OCI-LY7 (cell line): Measurements from ENCODE around the gene MRPL53. TPM values are rescaled to one million over a fixed set of nuclear protein-coding genes. Genes with fewer than 3 reads are reported as not detected.

Source experiments
- BruUV-seq: library from RNA; stranded (reverse); fragments of 400-500 nt; replicated peaks from 2 replicates; lab custom pipeline; 2021; lab: Mats Ljungman, UMichigan
- CTCF ChIA-PET: fragments of 300-600 bp; sonication (Branson Sonifier 250); formaldehyde crosslinking; loops from one replicate; lab custom pipeline; 2022; ENCODE audit warnings: antibody characterized with exemption; ENCODE audit not compliant: unreplicated experiment; lab: Charles Lee
- POLR2A ChIA-PET: fragments of 300-600 bp; sonication (Branson Sonifier 250); formaldehyde crosslinking; loops from one replicate; lab custom pipeline; 2022; ENCODE audit warnings: antibody characterized with exemption; lab: Charles Lee
- DNase-seq: peaks from one replicate; pipeline ENCODE4 v3.0.0-alpha.2; 2015; ENCODE audit warnings: low spot score
- H2AFZ ChIP-seq: fragments of 200-600 bp; sonication (generic), shearing (Covaris generic); 2 replicates; pipeline ENCODE4 v1.6.1; 2014; ENCODE audit warnings: mild to moderate bottlenecking, antibody characterized with exemption, low read length, moderate library complexity
- H3K27ac ChIP-seq: fragments of 200-600 bp; sonication (generic); 2 replicates; pipeline ENCODE4 v1.5.1; 2014; ENCODE audit warnings: mixed run types, low read depth, mild to moderate bottlenecking, moderate library complexity, low read length, inconsistent platforms; ENCODE audit not compliant: poor library complexity, severe bottlenecking
- H3K36me3 ChIP-seq: fragments of 200-600 bp; sonication (generic); 2 replicates; pipeline ENCODE4 v1.6.1; 2014; ENCODE audit warnings: mild to moderate bottlenecking, antibody characterized with exemption, low read length, moderate library complexity, mixed read lengths; ENCODE audit not compliant: insufficient read depth
- H3K4me1 ChIP-seq: fragments of 200-600 bp; sonication (generic); 2 replicates; pipeline ENCODE4 v1.5.1; 2014; ENCODE audit warnings: mild to moderate bottlenecking, low read length; ENCODE audit not compliant: insufficient read depth, poor library complexity, severe bottlenecking
- H3K4me2 ChIP-seq: fragments of 200-600 bp; sonication (generic); 2 replicates; pipeline ENCODE4 v1.6.1; 2014; ENCODE audit warnings: mild to moderate bottlenecking, low read length
- H3K4me3 ChIP-seq: fragments of 200-600 bp; sonication (generic); 2 replicates; pipeline ENCODE4 v1.5.1; 2014; ENCODE audit warnings: mild to moderate bottlenecking, low read depth, low read length; ENCODE audit not compliant: poor library complexity, severe bottlenecking
- H3K79me2 ChIP-seq: fragments of 200-600 bp; sonication (generic); 2 replicates; pipeline ENCODE4 v1.6.1; 2016; ENCODE audit warnings: low read depth, mild to moderate bottlenecking, low read length, moderate library complexity, mixed read lengths; ENCODE audit not compliant: insufficient read depth
- H3K9me2 ChIP-seq: fragments of 200-600 bp; sonication (generic); 2 replicates; pipeline ENCODE4 v1.6.1; 2016; ENCODE audit warnings: mild to moderate bottlenecking, low read length, mixed read lengths; ENCODE audit not compliant: insufficient read depth
- H3K9me3 ChIP-seq: fragments of 200-600 bp; sonication (generic); 2 replicates; pipeline ENCODE4 v1.6.1; 2014; ENCODE audit warnings: mild to moderate bottlenecking, mixed run types, low read length, mixed read lengths
- H4K20me1 ChIP-seq: fragments of 200-600 bp; sonication (generic); 2 replicates; pipeline ENCODE4 v1.6.1; 2014; ENCODE audit warnings: mild to moderate bottlenecking, antibody characterized with exemption, low read length, moderate library complexity, mixed read lengths; ENCODE audit not compliant: insufficient read depth
- EZH2phosphoT487 ChIP-seq: fragments of 200-600 bp; sonication (generic); IDR thresholded peaks from 2 replicates; pipeline ENCODE4 v1.6.1; 2018; ENCODE audit warnings: low read depth, borderline replicate concordance, mild to moderate bottlenecking, mixed run types, antibody characterized with exemption, low read length, moderate library complexity, mixed read lengths
- intact Hi-C: fragments of 100-400 bp; cut with micrococcal nuclease; formaldehyde crosslinking; loops from one replicate; pipeline ENCODE4 v1.10.0; 2022; ENCODE audit not compliant: unreplicated experiment
- total RNA-seq, 2 experiments: library from RNA; depleted of rRNA in 1 of 2; stranded (reverse); fragments of >200 nt in 1 of 2; shearing (Covaris generic) in 1 of 2; gene quantifications; 2 replicates each; pipeline ENCODE4 v1.2.3, GENCODE V29; 2014 to 2022
- TF ChIP-seq, protein P1 (sequence below): fragments of 200-600 bp; sonication (generic); conservative IDR thresholded peaks from 2 replicates; pipeline ENCODE4 v1.5.1; 2014; ENCODE audit warnings: mild to moderate bottlenecking, antibody characterized with exemption, low read length, moderate library complexity, mixed read lengths

The MRPL53 gene
- total RNA-seq, 2 experiments from 2014 or later, result 85.7 to 102 TPM

DNA sequence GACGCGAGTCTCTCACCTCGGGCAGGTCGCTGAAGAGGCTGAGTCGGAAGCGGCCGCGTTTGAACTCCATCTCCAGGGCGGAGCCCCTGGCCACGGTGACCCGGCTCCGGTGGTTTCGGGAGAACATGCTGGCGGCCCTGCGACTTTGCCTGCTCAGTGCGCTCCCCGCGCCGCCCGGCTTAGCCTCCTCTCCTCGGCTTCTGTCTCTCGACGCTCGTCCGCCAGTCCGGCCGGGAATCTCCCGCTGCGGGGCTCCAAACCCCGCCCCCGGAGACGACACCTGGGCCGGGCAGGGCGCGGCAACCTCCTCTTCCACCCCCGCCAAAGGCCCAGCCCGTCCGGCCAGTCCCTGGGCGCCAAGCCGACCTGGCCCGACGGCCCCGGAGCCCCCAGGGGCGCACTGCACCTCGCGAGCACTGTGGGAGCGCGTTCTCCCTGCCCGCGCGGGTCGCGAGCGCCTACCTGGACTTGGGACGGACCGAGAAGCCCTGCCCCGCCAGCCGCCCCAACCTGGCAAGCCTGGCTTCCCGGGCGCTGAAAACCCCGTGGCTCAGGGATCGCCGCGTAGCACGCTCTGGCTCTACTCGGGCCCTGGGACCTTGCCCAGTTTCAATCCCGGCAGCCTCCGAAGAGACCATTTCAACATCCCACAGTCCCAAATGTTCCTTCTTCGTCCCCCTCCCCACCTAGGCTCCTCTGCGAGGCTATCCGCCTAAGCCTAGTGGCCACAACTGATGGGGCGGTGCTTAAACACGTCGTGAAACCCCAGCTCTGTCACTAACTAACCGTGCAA, 30.6 kb downstream of the MRPL53 start, which contains the start of gene RTKN:
Gene RTKN (minus strand): TSS at position 248 of the 793 bp plus-strand sequence. CDS start 121 bp downstream, at position 127.
- TF ChIP-seq, protein P1, sequence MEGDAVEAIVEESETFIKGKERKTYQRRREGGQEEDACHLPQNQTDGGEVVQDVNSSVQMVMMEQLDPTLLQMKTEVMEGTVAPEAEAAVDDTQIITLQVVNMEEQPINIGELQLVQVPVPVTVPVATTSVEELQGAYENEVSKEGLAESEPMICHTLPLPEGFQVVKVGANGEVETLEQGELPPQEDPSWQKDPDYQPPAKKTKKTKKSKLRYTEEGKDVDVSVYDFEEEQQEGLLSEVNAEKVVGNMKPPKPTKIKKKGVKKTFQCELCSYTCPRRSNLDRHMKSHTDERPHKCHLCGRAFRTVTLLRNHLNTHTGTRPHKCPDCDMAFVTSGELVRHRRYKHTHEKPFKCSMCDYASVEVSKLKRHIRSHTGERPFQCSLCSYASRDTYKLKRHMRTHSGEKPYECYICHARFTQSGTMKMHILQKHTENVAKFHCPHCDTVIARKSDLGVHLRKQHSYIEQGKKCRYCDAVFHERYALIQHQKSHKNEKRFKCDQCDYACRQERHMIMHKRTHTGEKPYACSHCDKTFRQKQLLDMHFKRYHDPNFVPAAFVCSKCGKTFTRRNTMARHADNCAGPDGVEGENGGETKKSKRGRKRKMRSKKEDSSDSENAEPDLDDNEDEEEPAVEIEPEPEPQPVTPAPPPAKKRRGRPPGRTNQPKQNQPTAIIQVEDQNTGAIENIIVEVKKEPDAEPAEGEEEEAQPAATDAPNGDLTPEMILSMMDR, result no peak
- no peak for TF ChIP-seq EZH2phosphoT487
- Histone ChIP-seq H3K4me1 (peaks cover 30% of the 10 kb centered on the region), H3K36me3 (no peaks in the 10 kb centered on the region), H3K9me3 (no peaks in the 10 kb centered on the region), H3K79me2 (no peaks in the 10 kb centered on the region), H3K27ac (no peak within 1 kb of the TSS), H4K20me1 (no peaks in the 10 kb centered on the region), H3K4me3 (no peak within 1 kb of the TSS), H3K9me2 (no peaks in the 10 kb centered on the region), H3K4me2 (peak within 1 kb of the TSS; percentile 50; the same call in 1 of the 2 replicates), H2AFZ (no peak within 1 kb of the TSS; the same call in 1 of the 2 replicates)
- intact Hi-C loops, result no loop called here
- DNase-seq, result no peak
- ChIA-PET POLR2A (interaction anchor here (1.4 to 2.3 kb wide), 3 partner anchors 13 to 21 kb away, joined by 3 to 13 read pairs (median 5); partner anchors contain the start of genes C2orf81, INO80B and WDR54), CTCF (interaction anchor here (0.5 kb wide), 1 partner anchor 234 kb away, joined by 3 read pairs; no protein-coding TSS in a partner anchor)
- BruUV-seq, result no TSS peak

DNA sequence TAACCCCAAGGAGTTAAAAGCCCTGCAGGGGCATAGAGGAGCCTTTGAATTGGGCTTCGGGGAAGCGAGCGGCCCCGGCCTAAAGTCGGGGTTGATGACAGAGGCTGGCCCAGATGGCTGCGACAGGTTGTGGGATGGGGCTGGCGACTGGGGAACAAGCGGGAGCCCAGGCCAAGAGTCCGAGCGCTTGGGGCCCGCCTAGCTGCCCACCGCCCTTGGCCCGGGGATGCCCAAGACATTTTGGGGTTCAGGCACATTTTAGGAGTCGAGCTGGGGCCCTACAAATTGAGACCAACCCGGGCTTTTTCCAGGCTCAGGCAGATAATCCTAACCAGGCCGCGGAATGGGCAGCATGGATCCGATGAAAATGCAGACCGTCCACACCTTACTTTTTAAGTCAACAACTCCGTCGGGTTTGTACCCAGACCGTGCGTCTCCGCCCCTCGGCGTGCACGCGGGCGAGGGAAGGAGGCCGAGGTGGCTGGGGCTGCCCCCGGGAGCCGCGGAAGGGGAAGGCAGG, 31.2 kb downstream of the MRPL53 start:
- Histone ChIP-seq H3K4me1 (peaks cover 34% of the 10 kb centered on the region), H3K79me2 (no peaks in the 10 kb centered on the region), H2AFZ (no peak overlapping the region), H3K27ac (no peak overlapping the region), H3K9me2 (no peaks in the 10 kb centered on the region), H3K4me2 (no peak overlapping the region), H4K20me1 (no peaks in the 10 kb centered on the region), H3K9me3 (no peaks in the 10 kb centered on the region), H3K4me3 (no peak overlapping the region), H3K36me3 (no peaks in the 10 kb centered on the region)
- no peak for DNase-seq
- BruUV-seq, result no TSS peak
- ChIA-PET POLR2A (interaction anchor here (2.0 to 2.3 kb wide), 2 partner anchors 11 to 15 kb away, joined by 13 to 17 read pairs; partner anchors contain the start of gene INO80B), CTCF (no interaction called here)
- intact Hi-C loops, result no loop called here
- TF ChIP-seq, protein P1, result no peak
- no peak for TF ChIP-seq EZH2phosphoT487
